Kidney (tissue), 14 donors: Measurements from ENCODE around the gene ROR1. TPM values are rescaled to one million over a fixed set of nuclear protein-coding genes. Genes with fewer than 3 reads are reported as not detected.

ENCODE experiments used
- DNase-seq, 5 donors: peaks; one replicate each; pipeline ENCODE4 v3.0.0-alpha.2; 2013 to 2020
- FAIRE-seq: peaks from 2 replicates; lab custom pipeline; 2012; peaks lifted over from hg19 to GRCh38; lab: Jason Lieb, UNC
- H3K27ac ChIP-seq, 2 donors: one replicate each; pipeline ENCODE4 v1.7.0; 2013; ENCODE audit warnings: low read depth in 2 of 2, low read length in 2 of 2, inconsistent platforms in 1 of 2
- H3K27me3 ChIP-seq: one replicate; pipeline ENCODE4 v1.7.1; 2013; ENCODE audit warnings: low read length, inconsistent platforms; ENCODE audit not compliant: control insufficient read depth, insufficient read depth
- H3K36me3 ChIP-seq, 3 donors: one replicate each; pipeline versions ENCODE4 v1.7.0 to v1.7.1; 2013; ENCODE audit warnings: low read length in 3 of 3, control low read depth in 1 of 3, inconsistent platforms in 1 of 3; ENCODE audit not compliant: insufficient read depth in 3 of 3, control insufficient read depth in 2 of 3
- H3K4me1 ChIP-seq, 3 donors: one replicate each; pipeline versions ENCODE4 v1.7.0 to v1.7.1; 2013; ENCODE audit warnings: low read length in 3 of 3, inconsistent platforms in 1 of 3, low read depth in 1 of 3; ENCODE audit not compliant: control insufficient read depth in 2 of 3, insufficient read depth in 2 of 3
- H3K4me3 ChIP-seq, 3 donors: one replicate each; pipeline versions ENCODE4 v1.7.0 to v1.8.1; 2013; ENCODE audit warnings: low read length in 3 of 3, control low read depth in 1 of 3, inconsistent platforms in 1 of 3
- H3K9ac ChIP-seq, 3 donors: one replicate each; pipeline versions ENCODE4 v1.7.0 to v1.7.1; 2013; ENCODE audit warnings: low read length in 3 of 3, control low read depth in 1 of 3, inconsistent platforms in 1 of 3
- H3K9me3 ChIP-seq, 3 donors: one replicate each; pipeline versions ENCODE4 v1.7.0 to v1.7.1; 2013; ENCODE audit warnings: low read length in 3 of 3, control low read depth in 1 of 3, inconsistent platforms in 1 of 3; ENCODE audit not compliant: control insufficient read depth in 2 of 3, insufficient read depth in 1 of 3
- CTCF ChIP-seq: IDR thresholded peaks from 3 replicates; pipeline ENCODE4 v1.5.1; 2012; ENCODE audit warnings: mild to moderate bottlenecking, moderate library complexity, borderline replicate concordance; ENCODE audit not compliant: insufficient read depth; ENCODE audit errors: extremely low read depth
- intact Hi-C: fragments of 100-400 bp; cut with DNase I; formaldehyde crosslinking; loops from one replicate; pipeline ENCODE4 v1.11.1; 2022
- polyA plus RNA-seq: library from polyadenylated mRNA; stranded (reverse); fragments of 350-450 nt; fragmentation: Illumina TruSeq; extraction: RNeasy Lipid Tissue Mini Kit (QIAGEN cat#74804); gene quantifications from one replicate; pipeline ENCODE4 v1.2.3, GENCODE V29; 2014; ENCODE audit warnings: low read depth, low replicate concordance; ENCODE audit not compliant: insufficient read depth
- total RNA-seq: library from RNA; stranded (reverse); fragmentation: NEBNext Ultra II Directional; extraction: Animal tissue kit (Norgen Biotek cat#: 25700); gene quantifications from one replicate; pipeline ENCODE4 v1.2.1, GENCODE V29; 2021
- donor health status: control.
- donor health status: control.
- donor health status: control.
- donor health status: control.
- donor health status: control.
- donor health status: DM: yes; HTN: yes; CAD: no.
- donor health status: Normal renal cell carcinoma (clear cell type).

Gene ROR1
- total and polyA plus RNA-seq, 2 donors from 2014 or later, result 0.77 to 8.0 TPM

GRCh38 chr1:64039390-64039926 lies 265.6 kb downstream of the ROR1 start:
- FAIRE-seq, result no peak
- Histone ChIP-seq H3K9ac (no peak overlapping the region), H3K27me3 (no peaks in the 10 kb centered on the region), H3K27ac (peak overlapping the region in 1 of 2 donors; percentile 1), H3K4me3 (no peak overlapping the region), H3K36me3 (no peaks in the 10 kb centered on the region), H3K9me3 (no peaks in the 10 kb centered on the region), H3K4me1 (peaks cover 0 to 13% (median 3%) of the 10 kb centered on the region in 3 donors)
- TF ChIP-seq CTCF, result no peak
- DNase-seq, result peak in 4 of 5 donors; percentile 46 to 81 (median 60)
- intact Hi-C loops, result no loop called here

- H3K36me3 ChIP-seq, result no peaks in the 10 kb centered on the region
- no peaks in the 10 kb centered on the region for H3K27me3 ChIP-seq
- peaks cover 0 to 13% (median 3%) of the 10 kb centered on the region in 3 donors for H3K4me1 ChIP-seq
- DNase-seq, result peak in 2 of 5 donors; percentile 78 to 82
- no peak overlapping the region for H3K9ac ChIP-seq
- TF ChIP-seq CTCF, result no peak
- H3K4me3 ChIP-seq, result no peak overlapping the region
- intact Hi-C loops, result no loop called here
- no peaks in the 10 kb centered on the region for H3K9me3 ChIP-seq
- no peak for FAIRE-seq
- no peak overlapping the region for H3K27ac ChIP-seq
Observed at GRCh38 chr1:64041371-64042131, 267.7 kb downstream of the ROR1 start.

- H3K4me3 ChIP-seq, result no peak overlapping the region
- H3K4me1 ChIP-seq, result peaks cover 0 to 13% (median 3%) of the 10 kb centered on the region in 3 donors
- intact Hi-C loops, result no loop called here
- no peaks in the 10 kb centered on the region for H3K9me3 ChIP-seq
- peak overlapping the region in 1 of 2 donors; percentile 0 for H3K27ac ChIP-seq
- no peaks in the 10 kb centered on the region for H3K36me3 ChIP-seq
- no peaks in the 10 kb centered on the region for H3K27me3 ChIP-seq
- peak in 4 of 5 donors; percentile 46 to 84 (median 68) for DNase-seq
- H3K9ac ChIP-seq, result no peak overlapping the region
- no peak for TF ChIP-seq CTCF
- FAIRE-seq, result no peak
Observed at GRCh38 chr1:64042331-64043100, 268.7 kb downstream of the ROR1 start.
